Measurements from ENCODE around the gene MAP3K6. TPM values are rescaled to one million over a fixed set of nuclear protein-coding genes. Genes with fewer than 3 reads are reported as not detected.
A peak's percentile ranks its signal among the peaks of the same experiment; 100 is the strongest.

The MAP3K6 gene
- total RNA-seq, 1 donor from 2014 or later: 45.2 TPM

GRCh38 chr1:27349784-27350662 lies 16.7 kb downstream of the MAP3K6 start:
- peak overlapping the region; percentile 63 for H3K27ac ChIP-seq (replicated peaks)
- intact Hi-C loops (cut with micrococcal nuclease): no loop called here
- no peaks in the 10 kb centered on the region for H3K27me3 ChIP-seq (ENCODE audit: low read depth)
- peaks cover 29% of the 10 kb centered on the region for H3K4me1 ChIP-seq
- no peaks in the 10 kb centered on the region for H3K9me3 ChIP-seq (replicated peaks)
- H3K4me3 ChIP-seq: peak overlapping the region; percentile 69
- TF ChIP-seq CTCF (IDR thresholded peaks at IDR 0.05; ENCODE audit: borderline replicate concordance): no peak
- H3K36me3 ChIP-seq: peaks cover 22% of the 10 kb centered on the region
- peak; percentile 59 for DNase-seq

GRCh38 chr1:27348861-27349783 lies 17.6 kb downstream of the MAP3K6 start:
- intact Hi-C loops (cut with micrococcal nuclease): no loop called here
- TF ChIP-seq CTCF (IDR thresholded peaks at IDR 0.05; ENCODE audit: borderline replicate concordance): no peak
- peaks cover 13% of the 10 kb centered on the region for H3K36me3 ChIP-seq

GRCh38 chr1:27346991-27347624 lies 19.7 kb downstream of the MAP3K6 start:
- Histone ChIP-seq H3K36me3 (no peaks in the 10 kb centered on the region), H3K4me3 (no peak overlapping the region), H3K27me3 (ENCODE audit: low read depth) (no peaks in the 10 kb centered on the region), H3K9me3 (replicated peaks) (no peaks in the 10 kb centered on the region), H3K27ac (replicated peaks) (no peak overlapping the region), H3K4me1 (peaks cover 34% of the 10 kb centered on the region)
- intact Hi-C loops (cut with micrococcal nuclease): no loop called here
- no peak for DNase-seq
- TF ChIP-seq CTCF (IDR thresholded peaks at IDR 0.05; ENCODE audit: borderline replicate concordance): no peak

More at GRCh38 chr1:27348861-27349783, 17.6 kb downstream of the MAP3K6 start:
- peaks cover 29% of the 10 kb centered on the region for H3K4me1 ChIP-seq
- no peaks in the 10 kb centered on the region for H3K9me3 ChIP-seq (replicated peaks)
- H3K4me3 ChIP-seq: peak overlapping the region; percentile 69
- no peaks in the 10 kb centered on the region for H3K27me3 ChIP-seq (ENCODE audit: low read depth)
- DNase-seq: no peak
- H3K27ac ChIP-seq (replicated peaks): no peak overlapping the region

- Histone ChIP-seq H3K27ac (replicated peaks) (no peak overlapping the region), H3K27me3 (ENCODE audit: low read depth) (no peaks in the 10 kb centered on the region), H3K9me3 (replicated peaks) (no peaks in the 10 kb centered on the region), H3K4me1 (peaks cover 35% of the 10 kb centered on the region), H3K4me3 (no peak overlapping the region), H3K36me3 (no peaks in the 10 kb centered on the region)
- DNase-seq: no peak
- no peak for TF ChIP-seq CTCF (IDR thresholded peaks at IDR 0.05; ENCODE audit: borderline replicate concordance)
- intact Hi-C loops (cut with micrococcal nuclease): no loop called here
Observed at GRCh38 chr1:27346357-27346756, 20.4 kb downstream of the MAP3K6 start.

GRCh38 chr1:27345272-27345671 lies 21.5 kb downstream of the MAP3K6 start:
- Histone ChIP-seq H3K9me3 (replicated peaks) (no peaks in the 10 kb centered on the region), H3K4me3 (no peak overlapping the region), H3K36me3 (no peaks in the 10 kb centered on the region), H3K4me1 (peaks cover 24% of the 10 kb centered on the region), H3K27ac (replicated peaks) (no peak overlapping the region), H3K27me3 (ENCODE audit: low read depth) (no peaks in the 10 kb centered on the region)
- intact Hi-C loops (cut with micrococcal nuclease): no loop called here
- TF ChIP-seq CTCF (IDR thresholded peaks at IDR 0.05; ENCODE audit: borderline replicate concordance): no peak
- no peak for DNase-seq

Data from left ventricle myocardium inferior (tissue), 1 donor.